Liver (tissue), 9 donors: ENCODE results near the gene TMEM223. TPM values are rescaled to one million over a fixed set of nuclear protein-coding genes. Genes with fewer than 3 reads are reported as not detected.

Source experiments
- DNase-seq: peaks from one replicate; pipeline ENCODE4 v3.0.0-alpha.2; 2017; ENCODE audit warnings: low spot score
- H3K27ac ChIP-seq, 2 donors: one replicate each; pipeline ENCODE4 v1.7.0; 2013; ENCODE audit warnings: inconsistent platforms in 2 of 2, low read length in 2 of 2, control low read depth in 1 of 2, low read depth in 1 of 2, mild to moderate bottlenecking in 1 of 2
- H3K27me3 ChIP-seq, 4 donors: one replicate each; pipeline versions ENCODE4 v1.6.1 to v1.7.0; 2013; ENCODE audit warnings: low read length in 3 of 4, inconsistent platforms in 1 of 4, mild to moderate bottlenecking in 1 of 4, moderate library complexity in 1 of 4; ENCODE audit not compliant: control insufficient read depth in 4 of 4, insufficient read depth in 4 of 4
- H3K36me3 ChIP-seq, 4 donors: one replicate each; pipeline versions ENCODE4 v1.6.1 to v1.7.0; 2013; ENCODE audit warnings: low read length in 3 of 4, mild to moderate bottlenecking in 3 of 4, low read depth in 1 of 4, moderate library complexity in 1 of 4; ENCODE audit not compliant: control insufficient read depth in 4 of 4, insufficient read depth in 3 of 4
- H3K4me1 ChIP-seq, 4 donors: one replicate each; pipeline versions ENCODE4 v1.6.1 to v1.7.0; 2013; ENCODE audit warnings: low read length in 3 of 4, mild to moderate bottlenecking in 3 of 4, moderate library complexity in 1 of 4; ENCODE audit not compliant: control insufficient read depth in 4 of 4, insufficient read depth in 4 of 4
- H3K4me3 ChIP-seq, 3 donors: one replicate each; pipeline versions ENCODE4 v1.6.1 to v1.7.0; 2013; ENCODE audit warnings: low read length in 3 of 3, control low read depth in 1 of 3, low read depth in 1 of 3, mild to moderate bottlenecking in 1 of 3
- H3K9ac ChIP-seq, 2 donors: one replicate each; pipeline ENCODE4 v1.7.0; 2013; ENCODE audit warnings: low read length in 2 of 2, mild to moderate bottlenecking in 2 of 2, moderate library complexity in 2 of 2, control low read depth in 1 of 2, low read depth in 1 of 2
- H3K9me3 ChIP-seq, 4 donors: one replicate each; pipeline versions ENCODE4 v1.6.1 to v1.7.0; 2013; ENCODE audit warnings: low read length in 3 of 4; ENCODE audit not compliant: control insufficient read depth in 4 of 4
- ATF3 ChIP-seq: IDR thresholded peaks from 2 replicates; pipeline ENCODE4 v1.6.1; 2016; ENCODE audit warnings: antibody characterized with exemption
- CTCF ChIP-seq: fragments of 150-350 bp; IDR thresholded peaks from 2 replicates; pipeline ENCODE4 v1.5.1; 2017; ENCODE audit warnings: improper control_type of control experiment, low read depth, low read length; ENCODE audit not compliant: missing input control
- EGR1 ChIP-seq, 2 donors: IDR thresholded peaks; 2 replicates each; pipeline ENCODE4 v1.6.1; 2016 to 2018; ENCODE audit warnings: antibody characterized with exemption in 2 of 2, low read depth in 2 of 2
- FOXA1 ChIP-seq: IDR thresholded peaks from 2 replicates; pipeline ENCODE4 v1.6.1; 2016; ENCODE audit warnings: antibody characterized with exemption
- FOXA2 ChIP-seq: IDR thresholded peaks from 2 replicates; pipeline ENCODE4 v1.6.1; 2016; ENCODE audit warnings: antibody characterized with exemption
- GABPA ChIP-seq, 2 donors: IDR thresholded peaks in 1 of 2; conservative IDR thresholded peaks in 1 of 2; 2 replicates each; pipeline ENCODE4 v1.6.1; 2016; ENCODE audit warnings: antibody characterized with exemption in 2 of 2, mild to moderate bottlenecking in 1 of 2, moderate library complexity in 1 of 2
- HNF4A ChIP-seq, 2 donors: conservative IDR thresholded peaks; 2 replicates each; pipeline ENCODE4 v1.6.1; 2016; ENCODE audit warnings: antibody characterized with exemption in 2 of 2, mild to moderate bottlenecking in 2 of 2
- HNF4G ChIP-seq: IDR thresholded peaks from 2 replicates; pipeline ENCODE4 v1.6.1; 2016; ENCODE audit warnings: antibody characterized with exemption
- JUND ChIP-seq, 2 donors: IDR thresholded peaks; 2 replicates each; pipeline ENCODE4 v1.6.1; 2016; ENCODE audit warnings: antibody characterized with exemption in 2 of 2
- NR2F2 ChIP-seq: IDR thresholded peaks from 2 replicates; pipeline ENCODE4 v1.6.1; 2016; ENCODE audit warnings: antibody characterized with exemption
- RAD21 ChIP-seq, 2 donors: IDR thresholded peaks; 2 replicates each; pipeline ENCODE4 v1.6.1; 2016; ENCODE audit warnings: antibody characterized with exemption in 2 of 2, mild to moderate bottlenecking in 2 of 2
- REST ChIP-seq: IDR thresholded peaks from 2 replicates; pipeline ENCODE4 v1.6.1; 2016; ENCODE audit warnings: antibody characterized with exemption, mild to moderate bottlenecking
- RXRA ChIP-seq, 2 donors: IDR thresholded peaks; 2 replicates each; pipeline ENCODE4 v1.6.1; 2017 to 2018; ENCODE audit warnings: antibody characterized with exemption in 2 of 2, mild to moderate bottlenecking in 1 of 2
- SP1 ChIP-seq: IDR thresholded peaks from 2 replicates; pipeline ENCODE4 v1.6.1; 2018; ENCODE audit warnings: antibody characterized with exemption, mild to moderate bottlenecking
- TAF1 ChIP-seq: conservative IDR thresholded peaks from 2 replicates; pipeline ENCODE4 v1.6.1; 2016; ENCODE audit warnings: antibody characterized with exemption, mild to moderate bottlenecking
- YY1 ChIP-seq: IDR thresholded peaks from 2 replicates; pipeline ENCODE4 v1.6.1; 2016; ENCODE audit warnings: antibody characterized with exemption, mild to moderate bottlenecking
- ZBTB33 ChIP-seq: IDR thresholded peaks from 2 replicates; pipeline ENCODE4 v1.6.1; 2016; ENCODE audit warnings: antibody characterized with exemption
- WGBS: extraction: QIAGEN DNeasy Blood & Tissue Kit; methylation state at CpG from one replicate; pipeline ENCODE4 v1.1.7; 2013; 5-methylcytosine and 5-hydroxymethylcytosine counted together
- polyA plus RNA-seq, 2 donors: library from polyadenylated mRNA; stranded (reverse) in 1 of 2; unstranded in 1 of 2; fragments of 200-250 nt in 1 of 2; fragments of >200 nt in 1 of 2; fragmentation: Nextera tagmentation in 1 of 2; extraction: Ambion mirVana in 1 of 2; gene quantifications; one replicate each; pipeline versions ENCODE4 v1.2.1 to v1.2.3, GENCODE V29; 2013 to 2015
- total RNA-seq, 2 donors: library from RNA; depleted of rRNA; stranded (reverse); fragments of >200 nt; gene quantifications; one replicate each; pipeline ENCODE4 v1.2.3, GENCODE V29; 2014
- TF ChIP-seq, protein P1 (sequence below): IDR thresholded peaks from 2 replicates; pipeline ENCODE4 v1.6.1; 2016; ENCODE audit warnings: antibody characterized with exemption
- donor health status: healthy.
- donor health status: healthy.
- donor health status: healthy.
- donor health status: healthy.
- donor health status: healthy.

Gene TMEM223
- total and polyA plus RNA-seq, 4 donors: 9.2 to 23.8 (median 13.0) TPM

DNA sequence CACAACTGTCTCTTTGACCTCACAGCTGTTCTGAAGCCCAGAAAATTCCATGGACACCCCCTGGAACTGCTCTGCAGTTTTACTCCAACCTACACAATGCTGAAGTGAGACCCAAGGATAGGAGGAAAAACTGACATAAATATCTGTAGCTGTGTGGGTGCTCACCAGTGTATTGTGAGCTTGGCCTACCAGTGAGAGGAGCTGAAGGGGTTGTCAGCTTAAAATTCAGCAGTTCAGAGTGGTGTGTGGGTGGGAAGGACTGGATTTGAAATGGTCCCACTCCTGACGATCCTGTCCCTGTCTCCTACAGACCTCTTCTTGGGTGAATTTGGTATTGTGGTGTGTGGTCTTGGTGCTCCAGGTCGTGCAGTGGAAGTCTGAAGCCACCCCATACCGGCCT lies 2.2 kb downstream of the TMEM223 start:
- Histone ChIP-seq H3K27ac (no peak overlapping the region), H3K9ac (no peak overlapping the region), H3K9me3 (no peaks in the 10 kb centered on the region), H3K27me3 (no peaks in the 10 kb centered on the region), H3K4me3 (no peak overlapping the region), H3K36me3 (peaks cover 5 to 22% (median 10%) of the 10 kb centered on the region in 4 donors), H3K4me1 (peaks cover 2 to 50% (median 42%) of the 10 kb centered on the region in 4 donors)
- 79% methylated on average over 3 of the region's 3 CpGs for WGBS
- no peak for TF ChIP-seq NR2F2
- TF ChIP-seq, protein P1, sequence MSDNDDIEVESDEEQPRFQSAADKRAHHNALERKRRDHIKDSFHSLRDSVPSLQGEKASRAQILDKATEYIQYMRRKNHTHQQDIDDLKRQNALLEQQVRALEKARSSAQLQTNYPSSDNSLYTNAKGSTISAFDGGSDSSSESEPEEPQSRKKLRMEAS: no peak
- TF ChIP-seq FOXA2: no peak
- no peak for TF ChIP-seq GABPA (IDR thresholded peaks at IDR 0.05 in 1 of 2, conservative IDR thresholded peaks at IDR 0.05 in 1 of 2)
- TF ChIP-seq JUND (IDR thresholded peaks at IDR 0.05): no peak
- no peak for TF ChIP-seq TAF1
- TF ChIP-seq HNF4G: no peak
- TF ChIP-seq REST: no peak
- no peak for TF ChIP-seq YY1
- no peak for TF ChIP-seq ZBTB33
- no peak for TF ChIP-seq ATF3
- TF ChIP-seq FOXA1: no peak
- no peak for TF ChIP-seq RXRA (IDR thresholded peaks at IDR 0.05)
- no peak for TF ChIP-seq CTCF
- no peak for TF ChIP-seq EGR1 (IDR thresholded peaks at IDR 0.05; ENCODE audit: low read depth in 2 of 2)
- TF ChIP-seq SP1: no peak
- TF ChIP-seq HNF4A (conservative IDR thresholded peaks at IDR 0.05): no peak
- no peak for TF ChIP-seq RAD21 (IDR thresholded peaks at IDR 0.05)
- DNase-seq: no peak
